Measurements from ENCODE around the gene USP24. TPM values are rescaled to one million over a fixed set of nuclear protein-coding genes. Genes with fewer than 3 reads are reported as not detected.

The USP24 gene
- total RNA-seq, 4 donors from 2014 or later = 20.9 to 58.6 (median 40.5) TPM

DNA sequence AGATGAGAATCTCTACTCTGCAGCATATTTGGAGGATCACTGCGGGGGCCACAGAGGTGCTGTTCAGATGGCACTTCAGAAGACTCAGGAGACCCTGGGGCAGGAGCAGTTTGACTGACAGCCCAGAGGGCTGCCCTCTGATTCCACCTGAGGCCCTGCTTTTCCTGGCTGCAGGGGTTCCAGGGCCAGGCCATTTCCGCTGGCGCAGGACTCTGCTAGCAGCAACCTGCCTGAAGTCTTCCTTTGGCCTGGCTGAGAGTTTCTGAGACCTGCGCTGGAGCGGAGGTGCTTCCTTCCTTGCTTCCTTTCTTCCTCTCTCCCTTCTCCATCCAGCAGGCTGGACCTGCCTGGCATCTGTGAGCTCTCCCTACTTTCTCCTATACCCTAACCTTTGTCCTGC lies 164.0 kb downstream of the USP24 start:
- intact Hi-C loops (cut with DNase I; ENCODE audit: low total_unique reads) = no loop called here
- TF ChIP-seq, protein P1, sequence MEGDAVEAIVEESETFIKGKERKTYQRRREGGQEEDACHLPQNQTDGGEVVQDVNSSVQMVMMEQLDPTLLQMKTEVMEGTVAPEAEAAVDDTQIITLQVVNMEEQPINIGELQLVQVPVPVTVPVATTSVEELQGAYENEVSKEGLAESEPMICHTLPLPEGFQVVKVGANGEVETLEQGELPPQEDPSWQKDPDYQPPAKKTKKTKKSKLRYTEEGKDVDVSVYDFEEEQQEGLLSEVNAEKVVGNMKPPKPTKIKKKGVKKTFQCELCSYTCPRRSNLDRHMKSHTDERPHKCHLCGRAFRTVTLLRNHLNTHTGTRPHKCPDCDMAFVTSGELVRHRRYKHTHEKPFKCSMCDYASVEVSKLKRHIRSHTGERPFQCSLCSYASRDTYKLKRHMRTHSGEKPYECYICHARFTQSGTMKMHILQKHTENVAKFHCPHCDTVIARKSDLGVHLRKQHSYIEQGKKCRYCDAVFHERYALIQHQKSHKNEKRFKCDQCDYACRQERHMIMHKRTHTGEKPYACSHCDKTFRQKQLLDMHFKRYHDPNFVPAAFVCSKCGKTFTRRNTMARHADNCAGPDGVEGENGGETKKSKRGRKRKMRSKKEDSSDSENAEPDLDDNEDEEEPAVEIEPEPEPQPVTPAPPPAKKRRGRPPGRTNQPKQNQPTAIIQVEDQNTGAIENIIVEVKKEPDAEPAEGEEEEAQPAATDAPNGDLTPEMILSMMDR (IDR thresholded peaks at IDR 0.05) = no peak
- no peak for TF ChIP-seq POLR2A (IDR thresholded peaks at IDR 0.05)
- H3K4me3 ChIP-seq (ENCODE audit: low read depth, poor library complexity, severe bottlenecking) = no peak overlapping the region
- 59 to 71% methylated on average over 5 of the region's 5 CpGs for WGBS, 2 donors
- DNase-seq (ENCODE audit: low spot score in 2 of 2) = no peak

DNA sequence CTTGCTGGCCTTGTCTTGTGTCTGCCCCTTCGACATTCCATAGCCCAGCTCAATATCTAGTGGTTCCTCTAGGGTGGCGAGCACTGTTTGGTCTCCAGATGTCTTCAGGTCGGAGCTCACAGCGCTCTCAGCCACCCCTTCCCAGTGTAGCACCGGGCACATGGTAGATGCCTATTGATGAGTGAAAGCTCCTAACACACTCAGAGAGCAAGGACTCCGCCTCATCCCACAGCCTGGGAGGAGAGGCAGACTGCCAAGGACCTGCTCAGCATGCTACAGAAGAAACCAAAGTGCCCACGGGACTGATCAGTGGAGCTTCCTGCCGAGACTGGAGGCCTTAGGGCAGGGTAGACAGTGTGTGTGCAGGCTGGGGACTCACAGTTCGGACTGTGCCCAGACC lies 164.9 kb downstream of the USP24 start:
- TF ChIP-seq, protein P1 (IDR thresholded peaks at IDR 0.05) = no peak
- no peak for TF ChIP-seq POLR2A (IDR thresholded peaks at IDR 0.05)
- intact Hi-C loops (cut with DNase I; ENCODE audit: low total_unique reads) = no loop called here
- WGBS, 2 donors = 44 to 51% methylated on average over 9 of the region's 9 CpGs
- no peak for DNase-seq (ENCODE audit: low spot score in 2 of 2)
- H3K4me3 ChIP-seq (ENCODE audit: low read depth, poor library complexity, severe bottlenecking) = no peak overlapping the region

DNA sequence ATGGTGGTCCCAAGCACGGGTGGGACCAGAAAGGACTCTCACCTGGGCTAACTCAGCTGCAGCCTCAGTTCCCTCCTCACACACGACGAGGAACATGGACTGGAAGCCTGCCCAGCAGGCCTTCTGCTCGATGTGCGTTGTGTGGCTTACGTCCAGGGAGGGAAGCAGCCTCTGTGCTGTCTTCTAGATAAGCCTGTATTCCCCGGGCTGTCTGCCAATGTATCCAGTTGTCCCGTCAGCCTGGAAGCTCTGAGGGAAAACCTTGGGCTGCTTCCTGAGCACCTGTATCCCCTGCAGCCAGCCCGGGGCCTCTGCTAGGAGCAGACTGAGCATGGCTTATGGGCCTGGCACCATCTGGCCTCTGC lies 165.3 kb downstream of the USP24 start:
- 34 to 55% methylated on average over 6 to 8 of the region's 9 CpGs for WGBS, 2 donors
- H3K4me3 ChIP-seq (ENCODE audit: low read depth, poor library complexity, severe bottlenecking) = no peak overlapping the region
- TF ChIP-seq POLR2A (IDR thresholded peaks at IDR 0.05) = no peak
- TF ChIP-seq, protein P1 (IDR thresholded peaks at IDR 0.05) = no peak
- no peak for DNase-seq (ENCODE audit: low spot score in 2 of 2)
- intact Hi-C loops (cut with DNase I; ENCODE audit: low total_unique reads) = no loop called here

DNA sequence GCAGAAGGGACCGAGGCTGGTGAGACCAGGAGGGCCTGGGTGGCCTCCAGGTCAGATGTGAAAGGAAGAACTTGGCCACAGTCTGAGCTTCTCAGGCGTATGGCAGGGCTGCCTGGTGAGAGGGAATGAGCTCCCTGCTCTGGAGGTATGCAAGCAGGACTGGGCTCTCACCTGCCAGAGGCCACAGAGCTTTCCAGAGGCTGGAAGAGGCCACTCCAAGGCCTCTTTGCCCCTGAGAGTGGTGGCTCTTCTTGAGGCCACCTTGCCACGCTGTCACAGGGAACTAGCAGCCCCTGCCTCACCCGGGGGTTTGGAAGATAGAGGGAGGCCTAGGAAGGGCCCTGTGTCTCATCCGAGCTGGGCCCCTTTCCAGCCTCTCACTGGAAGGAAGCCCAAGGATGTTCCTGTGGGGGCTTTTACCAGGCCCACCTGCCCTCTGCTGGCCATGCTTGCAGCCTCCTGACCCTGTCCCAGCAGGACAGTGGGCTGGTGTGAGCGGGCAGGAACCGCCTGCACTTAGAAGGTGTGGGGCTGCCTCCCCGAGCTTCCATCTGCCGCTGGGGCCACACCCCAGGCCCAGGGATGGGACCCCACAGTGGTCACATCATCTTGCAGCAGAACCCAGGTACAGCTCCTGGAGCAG lies 165.8 kb downstream of the USP24 start:
- DNase-seq (ENCODE audit: low spot score in 2 of 2) = no peak
- TF ChIP-seq, protein P1 (IDR thresholded peaks at IDR 0.05) = no peak
- no peak for TF ChIP-seq POLR2A (IDR thresholded peaks at IDR 0.05)
- WGBS, 2 donors = 91 to 93% methylated on average over 7 to 9 of the region's 9 CpGs
- intact Hi-C loops (cut with DNase I; ENCODE audit: low total_unique reads) = no loop called here
- no peak overlapping the region for H3K4me3 ChIP-seq (ENCODE audit: low read depth, poor library complexity, severe bottlenecking)

DNA sequence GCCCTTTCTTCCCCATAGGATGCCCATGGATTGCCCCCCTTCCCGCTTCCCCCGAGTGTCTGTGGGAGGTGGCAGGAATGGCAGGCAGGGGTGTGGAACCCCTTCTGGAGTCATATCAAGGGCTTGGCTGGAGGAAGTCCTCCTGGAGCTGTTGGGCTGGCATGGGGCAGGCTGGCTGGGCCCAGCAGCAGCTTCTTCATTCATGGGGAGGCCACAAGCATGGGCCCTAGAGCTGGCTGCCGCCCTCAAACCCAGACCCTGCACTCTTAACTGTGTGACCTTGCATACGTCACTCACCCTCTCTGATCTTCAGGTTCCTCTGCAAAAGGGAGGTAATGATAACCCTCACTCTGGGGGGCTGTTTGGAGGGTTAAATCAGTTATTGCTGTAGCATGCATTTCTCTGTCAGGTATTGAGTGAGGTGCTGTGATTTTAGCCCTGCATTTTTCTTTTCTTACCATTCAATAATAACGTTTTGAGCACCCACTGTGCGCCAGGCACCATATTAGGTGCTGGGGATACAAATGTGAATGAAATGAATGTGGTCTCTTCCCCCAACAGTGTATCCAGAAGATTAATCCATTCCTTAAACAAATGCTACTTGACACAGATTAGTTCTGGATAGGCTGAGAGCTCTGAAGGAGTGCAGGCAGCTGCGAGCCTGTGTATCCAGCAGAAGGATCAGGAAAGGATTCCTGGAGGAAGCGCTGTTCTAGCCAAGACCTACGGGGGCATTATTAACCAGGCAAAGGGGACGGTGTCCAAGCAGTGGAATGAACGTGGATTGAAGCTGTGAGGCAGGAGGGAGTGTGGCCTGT lies 166.5 kb downstream of the USP24 start:
- intact Hi-C loops (cut with DNase I; ENCODE audit: low total_unique reads) = no loop called here
- DNase-seq (ENCODE audit: low spot score in 2 of 2) = no peak
- no peak overlapping the region for H3K4me3 ChIP-seq (ENCODE audit: low read depth, poor library complexity, severe bottlenecking)
- TF ChIP-seq, protein P1 (IDR thresholded peaks at IDR 0.05) = no peak
- TF ChIP-seq POLR2A (IDR thresholded peaks at IDR 0.05) = no peak
- WGBS, 2 donors = 90 to 93% methylated on average over 9 to 11 of the region's 11 CpGs

Measured in lower leg skin (tissue), 4 donors.